Urothelium cell line (cell line): ENCODE measurements around the gene MMP24.
A peak's percentile ranks its signal among the peaks of the same experiment; 100 is the strongest.
"Not testable (repeated sequence)": the region's sequence is repeated elsewhere in the genome, so short reads cannot be mapped to it uniquely, and the experiment has no call there.

Experiments
- DNase-seq: peaks from one replicate; pipeline ENCODE4 v3.0.0; 2011; ENCODE audit warnings: low spot score, mixed read lengths
- FAIRE-seq: peaks from 2 replicates; lab custom pipeline; 2011; peaks lifted over from hg19 to GRCh38; lab: Jason Lieb, UNC

MMP24 gene

GRCh38 chr20:35226126-35226883 is at the start of gene MMP24:
MMP24 (plus strand) TSS chr20:35226690; CDS start chr20:35226739, 49 bp downstream.
- FAIRE-seq (no peak), DNase-seq (peak; percentile 44)

GRCh38 chr20:35179292-35180212 is 46.9 kb upstream of the MMP24 start:
- FAIRE-seq (no peak), DNase-seq (no peak)

GRCh38 chr20:35180266-35180665 is 46.2 kb upstream of the MMP24 start:
- FAIRE-seq (no peak), DNase-seq (no peak)

- no peak for FAIRE-seq
- no peak for DNase-seq
Measured at GRCh38 chr20:35181731-35182130, 44.8 kb upstream of the MMP24 start.

GRCh38 chr20:35186691-35187289 is 39.7 kb upstream of the MMP24 start:
- not testable (repeated sequence) for FAIRE-seq, DNase-seq

GRCh38 chr20:35187584-35188190 is 38.8 kb upstream of the MMP24 start:
- DNase-seq (no peak), FAIRE-seq (no peak)

GRCh38 chr20:35189223-35189622 is 37.3 kb upstream of the MMP24 start:
- not testable (repeated sequence) for FAIRE-seq

GRCh38 chr20:35190556-35190955 is 35.9 kb upstream of the MMP24 start:
- no peak for FAIRE-seq
- DNase-seq, result no peak

More at GRCh38 chr20:35189223-35189622, 37.3 kb upstream of the MMP24 start:
- DNase-seq, result not testable (repeated sequence)

GRCh38 chr20:35191419-35192117 is 34.9 kb upstream of the MMP24 start:
- DNase-seq (no peak), FAIRE-seq (no peak)

- DNase-seq (no peak), FAIRE-seq (no peak)
Measured at GRCh38 chr20:35192118-35192872, 34.2 kb upstream of the MMP24 start.

- DNase-seq, FAIRE-seq: not testable (repeated sequence)
Measured at GRCh38 chr20:35193031-35193791, 33.3 kb upstream of the MMP24 start.

GRCh38 chr20:35196313-35196712 is 30.2 kb upstream of the MMP24 start:
- FAIRE-seq (no peak), DNase-seq (no peak)

- DNase-seq (no peak), FAIRE-seq (no peak)
Measured at GRCh38 chr20:35199740-35200139, 26.8 kb upstream of the MMP24 start.

GRCh38 chr20:35200267-35200666 is 26.2 kb upstream of the MMP24 start:
- FAIRE-seq (no peak), DNase-seq (no peak)

- DNase-seq, FAIRE-seq: not testable (repeated sequence)
Measured at GRCh38 chr20:35201467-35201866, 25.0 kb upstream of the MMP24 start.

- DNase-seq (no peak), FAIRE-seq (no peak)
Measured at GRCh38 chr20:35206802-35207201, 19.7 kb upstream of the MMP24 start.

GRCh38 chr20:35207950-35208611 is 18.4 kb upstream of the MMP24 start:
- DNase-seq, result peak; percentile 72
- no peak for FAIRE-seq
